HG03064 (cell line): Measurements from ENCODE around the gene RRAGC.
"Not testable (repeated sequence)": the region's sequence is repeated elsewhere in the genome, so short reads cannot be mapped to it uniquely, and the experiment has no call there.

Experiments used
- ATAC-seq: cut with Tn5 transposase; IDR thresholded peaks from one replicate; pipeline ENCODE4 v1.9.1; 2021; ENCODE audit warnings: low read depth; ENCODE audit not compliant: unreplicated experiment

RRAGC gene

DNA sequence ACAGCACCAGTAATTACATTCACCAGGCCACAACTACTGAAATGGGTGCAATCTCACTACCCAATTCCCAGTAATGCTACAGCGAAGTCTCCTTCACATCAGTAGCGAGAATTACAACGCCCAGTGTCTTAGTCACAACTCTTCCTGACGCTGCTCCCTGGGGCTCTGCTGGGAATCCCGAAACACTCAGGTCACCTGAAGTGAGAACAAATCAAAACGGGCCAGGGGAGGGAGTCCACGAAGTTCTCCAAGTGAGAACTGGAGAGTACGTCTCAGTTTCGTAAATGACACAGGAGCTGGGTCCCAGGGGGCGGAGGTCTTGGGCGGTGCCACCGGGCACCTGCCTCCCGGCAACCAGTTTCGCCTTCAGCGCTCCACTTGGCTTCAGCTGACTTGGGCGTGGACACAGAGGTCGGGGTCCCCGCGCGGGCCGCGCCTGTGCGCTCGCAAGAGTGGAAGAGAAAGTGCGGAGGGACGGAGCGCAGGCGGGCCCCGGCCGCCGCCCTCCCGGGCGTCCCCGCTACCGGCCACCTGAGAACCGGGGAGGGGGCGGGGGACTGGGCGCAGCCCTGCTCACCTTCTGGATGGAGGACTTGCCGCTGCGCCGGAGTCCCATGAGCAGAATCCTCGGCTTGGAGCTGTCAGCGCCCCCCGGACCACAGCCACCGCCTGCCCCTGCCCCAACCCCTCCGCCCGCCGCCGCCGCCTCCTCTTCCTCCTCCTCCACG, 575 bp downstream of the RRAGC start:
- ATAC-seq, result peak; percentile 25

- ATAC-seq, result no peak
Observed at GRCh38 chr1:38852780-38853179, 6.8 kb downstream of the RRAGC start.

- ATAC-seq, result no peak
Observed at GRCh38 chr1:38848071-38848470, 11.5 kb downstream of the RRAGC start.

GRCh38 chr1:38846210-38846609, 13.4 kb downstream of the RRAGC start:
- no peak for ATAC-seq

GRCh38 chr1:38845088-38845487, 14.5 kb downstream of the RRAGC start:
- not testable (repeated sequence) for ATAC-seq

- no peak for ATAC-seq
Observed at GRCh38 chr1:38840281-38840680, 19.3 kb downstream of the RRAGC start.

DNA sequence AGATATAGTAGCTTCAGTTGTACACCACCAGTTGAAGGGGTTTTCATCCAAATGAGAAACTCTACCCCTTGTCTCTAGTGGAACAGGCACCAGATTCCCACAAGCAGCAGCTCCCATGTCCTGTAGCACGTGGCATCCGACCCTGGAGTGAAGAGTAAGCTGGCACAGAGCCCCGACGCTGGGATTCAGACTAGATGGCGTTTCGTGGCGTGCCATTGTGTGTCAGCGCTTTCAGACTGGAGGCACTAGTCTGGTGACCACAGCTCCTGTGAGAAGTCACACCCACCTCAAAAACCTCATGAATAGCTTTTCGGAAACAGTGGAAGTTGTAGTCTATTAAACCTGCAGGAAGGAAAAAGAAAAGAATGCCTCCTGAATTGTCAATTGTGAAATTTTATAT, 20.2 kb downstream of the RRAGC start:
- no peak for ATAC-seq

GRCh38 chr1:38836316-38836715, 23.3 kb downstream of the RRAGC start:
- not testable (repeated sequence) for ATAC-seq

GRCh38 chr1:38834937-38835827, 24.4 kb downstream of the RRAGC start:
- no peak for ATAC-seq

DNA sequence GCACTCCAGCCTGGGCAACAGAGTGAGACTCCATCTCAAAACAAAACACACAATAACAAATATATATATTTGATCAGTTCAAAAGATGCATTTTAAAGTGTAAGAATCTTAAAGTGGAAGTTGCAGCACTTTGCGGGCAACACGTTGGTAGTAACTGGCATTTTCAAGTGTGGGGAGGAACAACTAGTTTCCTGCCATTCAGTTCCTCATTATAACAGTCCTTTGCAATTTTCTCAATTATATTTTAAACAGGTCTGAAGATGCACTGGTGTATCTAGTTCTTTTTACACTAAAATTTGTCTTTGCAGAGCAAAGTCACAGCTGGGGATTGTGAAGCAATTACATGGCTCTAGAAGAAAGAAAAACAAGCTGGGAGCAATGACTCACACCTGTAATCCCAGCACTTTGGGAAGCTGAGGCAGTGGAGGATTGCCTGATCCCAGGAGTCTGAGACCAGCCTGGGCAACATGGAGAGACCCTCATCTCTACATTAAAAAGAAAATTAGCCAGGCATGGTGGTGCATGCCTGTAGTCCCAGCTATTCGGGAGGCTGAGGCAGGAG, 25.3 kb downstream of the RRAGC start:
- no peak for ATAC-seq

- no peak for ATAC-seq
Observed at GRCh38 chr1:38833146-38833545, 26.4 kb downstream of the RRAGC start.

GRCh38 chr1:38832370-38832734, 27.2 kb downstream of the RRAGC start:
- no peak for ATAC-seq

GRCh38 chr1:38831731-38832369, 27.7 kb downstream of the RRAGC start:
- ATAC-seq, result no peak

DNA sequence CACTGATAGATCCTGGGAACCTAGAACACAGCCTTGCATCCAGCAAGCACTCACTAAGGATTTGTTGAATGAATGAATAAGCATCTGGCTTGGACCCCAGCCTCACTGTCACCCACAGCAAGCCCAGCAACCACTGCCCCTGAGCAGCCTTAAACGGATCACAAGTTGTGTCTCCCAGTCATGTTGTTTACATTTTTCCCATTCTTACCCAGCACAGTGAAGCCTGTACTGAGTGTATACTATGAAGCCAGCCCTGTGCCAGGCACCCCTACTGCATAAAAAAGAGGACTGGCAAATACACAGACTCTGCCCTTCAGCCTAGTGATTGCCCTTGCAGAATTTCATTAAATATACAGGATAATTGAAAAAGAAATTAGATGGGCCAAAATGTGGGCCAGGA, 30.2 kb downstream of the RRAGC start:
- ATAC-seq, result no peak

- ATAC-seq, result no peak
Observed at GRCh38 chr1:38827318-38827717, 32.3 kb downstream of the RRAGC start.

DNA sequence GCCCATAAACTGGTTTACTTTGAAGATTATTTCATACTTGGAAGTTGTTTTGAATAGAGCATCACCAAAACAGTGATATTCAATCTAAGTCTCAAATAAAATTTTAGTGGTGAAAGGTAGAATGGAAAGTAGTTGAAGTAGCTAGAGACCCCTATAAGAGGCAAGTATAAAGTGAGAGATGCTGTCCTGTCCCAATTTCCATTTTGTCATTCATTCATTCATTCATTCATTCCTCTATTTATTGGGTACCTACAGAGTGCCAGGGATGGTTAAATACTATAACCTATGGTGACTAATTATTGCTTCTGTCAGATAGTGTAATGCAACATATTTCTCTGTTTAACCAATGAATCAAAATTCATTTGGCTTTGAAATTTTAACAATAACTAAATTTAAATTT, 32.7 kb downstream of the RRAGC start:
- ATAC-seq, result no peak

GRCh38 chr1:38826262-38826661, 33.3 kb downstream of the RRAGC start:
- no peak for ATAC-seq

DNA sequence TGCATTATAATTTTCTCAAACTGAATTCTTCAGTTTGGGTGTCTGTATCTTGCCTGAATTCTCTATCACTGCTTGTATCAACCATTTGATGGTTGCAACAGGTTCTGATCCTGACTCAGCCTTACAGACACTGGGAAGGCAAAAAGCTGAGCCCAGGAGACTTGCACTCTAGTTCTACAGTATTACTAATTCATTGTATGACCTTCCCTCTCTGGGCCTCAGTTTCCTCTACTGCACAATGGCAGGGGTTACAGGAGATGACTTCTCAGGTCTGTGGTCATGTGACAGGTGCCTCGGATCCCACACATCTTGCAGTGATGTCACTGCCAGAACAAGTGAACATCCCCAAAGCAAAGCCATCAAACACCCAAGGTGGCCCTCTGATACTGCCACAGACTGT, 38.7 kb downstream of the RRAGC start:
- ATAC-seq, result no peak

GRCh38 chr1:38819516-38819915, 40.1 kb downstream of the RRAGC start:
- ATAC-seq, result no peak

- ATAC-seq, result no peak
Observed at GRCh38 chr1:38819040-38819439, 40.5 kb downstream of the RRAGC start.
